HEK293 (cell line): ENCODE measurements around the gene ERBB4.

Source experiments
- CTCF ChIA-PET: fragments of 350-600 bp; formaldehyde crosslinking; extraction: SDS; loops from one replicate; lab custom pipeline; 2021; ENCODE audit warnings: antibody characterized with exemption; lab: Yijun Ruan, JAX
- POLR2A ChIA-PET: fragments of 300-600 bp; formaldehyde crosslinking; extraction: SDS; loops from one replicate; lab custom pipeline; 2020; ENCODE audit warnings: antibody characterized with exemption, inconsistent platforms; lab: Yijun Ruan, JAX
- H3K27ac ChIP-seq: fragments of 200-500 bp; sonication (Bioruptor generic); 2 replicates; pipeline ENCODE4 v1.5.1; 2014; ENCODE audit warnings: low read depth, low read length, control low read depth, inconsistent platforms; ENCODE audit errors: extremely low read depth
- H3K36me3 ChIP-seq, 2 experiments: fragments of 200-500 bp in 1 of 2; sonication (Bioruptor generic) in 1 of 2; 1 replicate in 1 of 2; 2 replicates in 1 of 2; pipeline ENCODE4 v1.5.1; 2014 to 2017; ENCODE audit warnings: inconsistent platforms in 2 of 2, low read length in 2 of 2; ENCODE audit not compliant: control insufficient read depth in 2 of 2, insufficient read depth in 1 of 2
- H3K4me1 ChIP-seq: fragments of 200-500 bp; sonication (Bioruptor generic); 2 replicates; pipeline ENCODE4 v1.5.1; 2014; ENCODE audit warnings: mild to moderate bottlenecking, low read length, inconsistent platforms; ENCODE audit not compliant: control insufficient read depth, insufficient read depth
- H3K4me3 ChIP-seq: 2 replicates; pipeline ENCODE4 v1.5.1; 2011; ENCODE audit warnings: low read depth, mild to moderate bottlenecking, control low read depth, low read length, moderate library complexity
- H3K9me3 ChIP-seq: fragments of 200-500 bp; sonication (Bioruptor generic); 2 replicates; pipeline ENCODE4 v1.5.1; 2014; ENCODE audit warnings: low read depth, low read length, inconsistent platforms; ENCODE audit not compliant: control insufficient read depth, insufficient read depth
- ATF2 ChIP-seq: fragments of 450-650 bp; formaldehyde crosslinking; IDR thresholded peaks from 2 replicates; pipeline ENCODE4 v1.5.1; 2016; ENCODE audit warnings: missing biosample characterization, missing genetic modification characterization, low read depth
- HOXD13 ChIP-seq: sonication (generic); formaldehyde crosslinking; IDR thresholded peaks from 2 replicates; pipeline ENCODE4 v1.8.0; 2022; ENCODE audit warnings: missing genetic modification reagents, borderline replicate concordance
- REST ChIP-seq: fragments of 450-650 bp; formaldehyde crosslinking; IDR thresholded peaks from 2 replicates; pipeline ENCODE4 v1.5.1; 2016; ENCODE audit warnings: missing biosample characterization, missing genetic modification characterization
- TRIM28 ChIP-seq: IDR thresholded peaks from 2 replicates; pipeline ENCODE4 v1.6.1; 2011; ENCODE audit warnings: low read length, control low read depth, borderline replicate concordance
- ZBTB44 ChIP-seq: fragments of 450-650 bp; IDR thresholded peaks from 2 replicates; pipeline ENCODE4 v1.5.1; 2018; ENCODE audit warnings: missing biosample characterization, mild to moderate bottlenecking, missing genetic modification characterization
- ZIC2 ChIP-seq: fragments of 450-650 bp; formaldehyde crosslinking; IDR thresholded peaks from 2 replicates; pipeline ENCODE4 v1.5.1; 2016; ENCODE audit warnings: missing biosample characterization, missing genetic modification characterization
- ZNF133 ChIP-seq: fragments of 450-650 bp; formaldehyde crosslinking; IDR thresholded peaks from 2 replicates; pipeline ENCODE4 v1.5.1; 2016; ENCODE audit warnings: missing biosample characterization, missing genetic modification characterization
- ZNF138 ChIP-seq: fragments of 450-650 bp; formaldehyde crosslinking; IDR thresholded peaks from 2 replicates; pipeline ENCODE4 v1.5.1; 2016; ENCODE audit warnings: missing biosample characterization, missing genetic modification characterization, borderline replicate concordance
- ZNF175 ChIP-seq: fragments of 450-650 bp; formaldehyde crosslinking; IDR thresholded peaks from 2 replicates; pipeline ENCODE4 v1.5.1; 2016; ENCODE audit warnings: missing biosample characterization, missing genetic modification characterization
- ZNF2 ChIP-seq: fragments of 450-650 bp; formaldehyde crosslinking; IDR thresholded peaks from 2 replicates; pipeline ENCODE4 v1.5.1; 2016; ENCODE audit warnings: missing biosample characterization, missing genetic modification characterization
- ZNF211 ChIP-seq: fragments of 450-650 bp; formaldehyde crosslinking; IDR thresholded peaks from 2 replicates; pipeline ENCODE4 v1.5.1; 2016; ENCODE audit warnings: low read depth, missing biosample characterization, missing genetic modification characterization
- ZNF248 ChIP-seq: fragments of 450-650 bp; formaldehyde crosslinking; IDR thresholded peaks from 2 replicates; pipeline ENCODE4 v1.5.1; 2017; ENCODE audit warnings: missing biosample characterization, missing genetic modification characterization
- ZNF513 ChIP-seq: fragments of 450-650 bp; IDR thresholded peaks from 2 replicates; pipeline ENCODE4 v1.5.1; 2018; ENCODE audit warnings: missing biosample characterization, missing genetic modification characterization
- ZNF529 ChIP-seq: fragments of 450-650 bp; formaldehyde crosslinking; IDR thresholded peaks from 2 replicates; pipeline ENCODE4 v1.5.1; 2017; ENCODE audit warnings: missing genetic modification characterization, missing biosample characterization; ENCODE audit not compliant: insufficient replicate concordance
- ZNF596 ChIP-seq: fragments of 450-650 bp; IDR thresholded peaks from 2 replicates; pipeline ENCODE4 v1.5.0; 2018; ENCODE audit warnings: missing biosample characterization, mild to moderate bottlenecking, missing genetic modification characterization, moderate library complexity
- ZNF664 ChIP-seq: fragments of 450-650 bp; formaldehyde crosslinking; IDR thresholded peaks from 2 replicates; pipeline ENCODE4 v1.5.1; 2016; ENCODE audit warnings: missing biosample characterization, missing genetic modification characterization
- ZNF747 ChIP-seq: fragments of 450-650 bp; formaldehyde crosslinking; IDR thresholded peaks from 2 replicates; pipeline ENCODE4 v1.5.1; 2016; ENCODE audit warnings: missing biosample characterization, missing genetic modification characterization
- ZNF76 ChIP-seq: fragments of 450-650 bp; formaldehyde crosslinking; IDR thresholded peaks from 2 replicates; pipeline ENCODE4; 2016; ENCODE audit warnings: low read depth, missing biosample characterization, missing genetic modification characterization, borderline replicate concordance
- ZNF830 ChIP-seq: fragments of 450-650 bp; IDR thresholded peaks from 2 replicates; pipeline ENCODE4 v1.5.0; 2018; ENCODE audit warnings: missing biosample characterization, missing genetic modification characterization, low read depth, mild to moderate bottlenecking, moderate library complexity

ERBB4 gene

GRCh38 chr2:212015588-212015987 is 523.0 kb downstream of the ERBB4 start:
- CTCF ChIA-PET: no interaction called here
- no peak overlapping the region for H3K27ac ChIP-seq
- H3K4me3 ChIP-seq: no peak overlapping the region
- H3K9me3 ChIP-seq: no peaks in the 10 kb centered on the region
- no peak for TF ChIP-seq ZIC2 (tag by site-specific recombination)
- TF ChIP-seq ZNF747 (tag by site-specific recombination): no peak
- no peak for TF ChIP-seq ZNF830
- no peak for TF ChIP-seq ZBTB44 (tag by site-specific recombination)
- TF ChIP-seq REST (tag by site-specific recombination): no peak
- TF ChIP-seq ZNF76 (tag by site-specific recombination): no peak
- TF ChIP-seq ZNF211 (tag by site-specific recombination): no peak
- no peak for TF ChIP-seq ATF2 (tag by site-specific recombination)
- no peak for TF ChIP-seq TRIM28
- no peak for TF ChIP-seq ZNF133 (tag by site-specific recombination)
- TF ChIP-seq ZNF175 (tag by site-specific recombination): no peak
- TF ChIP-seq ZNF596 (tag by site-specific recombination): no peak
- TF ChIP-seq ZNF138 (tag by site-specific recombination): no peak
- TF ChIP-seq ZNF664 (tag by site-specific recombination): no peak
- TF ChIP-seq ZNF529 (tag by site-specific recombination): no peak
- no peak for TF ChIP-seq ZNF2 (tag by site-specific recombination)
- no peak for TF ChIP-seq ZNF248 (tag by site-specific recombination)
- no peak for TF ChIP-seq HOXD13 (CRISPR knock-in tag)
- TF ChIP-seq ZNF513 (tag by site-specific recombination): no peak
- no peaks in the 10 kb centered on the region; a peak in 1 of 3 replicates for H3K36me3 ChIP-seq
- POLR2A ChIA-PET: no interaction called here
- H3K4me1 ChIP-seq: no peaks in the 10 kb centered on the region
